Activated CD8-positive, alpha-beta T cell treated with anti-CD3 and anti-CD28 coated beads for 36 hours (primary cell): ENCODE data around the gene USP9X. TPM values are rescaled to one million over a fixed set of nuclear protein-coding genes. Genes with fewer than 3 reads are reported as not detected.

Experiments used
- ATAC-seq: fragments of 200-7000 bp; cut with Tn5 transposase; one replicate; pipeline ENCODE4 v1.10.0; 2021; ENCODE audit warnings: mild to moderate bottlenecking, moderate library complexity
- CTCF ChIA-PET: fragments of 350-600 bp; sonication (Branson Sonifier 250); formaldehyde crosslinking; loops from one replicate; lab custom pipeline; 2021; ENCODE audit warnings: antibody characterized with exemption; lab: Charles Lee
- POLR2A ChIA-PET: fragments of 350-600 bp; sonication (Branson Sonifier 250); formaldehyde crosslinking; loops from one replicate; lab custom pipeline; 2021; ENCODE audit warnings: antibody characterized with exemption; lab: Charles Lee
- DNase-seq: peaks from one replicate; pipeline ENCODE4 v3.0.0-alpha.2; 2020
- H3K27ac Mint-ChIP-seq: one replicate; pipeline ENCODE4 v1.8.0; 2021; ENCODE audit warnings: mild to moderate bottlenecking, mixed read lengths
- H3K27me3 Mint-ChIP-seq: one replicate; pipeline ENCODE4 v1.8.0; 2021; ENCODE audit warnings: mixed read lengths
- H3K36me3 Mint-ChIP-seq: one replicate; pipeline ENCODE4 v1.8.0; 2021; ENCODE audit warnings: low read depth, mixed read lengths
- H3K4me1 Mint-ChIP-seq: one replicate; pipeline ENCODE4 v1.8.0; 2021; ENCODE audit warnings: low read depth, mixed read lengths
- H3K4me3 Mint-ChIP-seq: one replicate; pipeline ENCODE4 v1.8.0; 2021; ENCODE audit warnings: mild to moderate bottlenecking, moderate library complexity, mixed read lengths
- H3K9me3 Mint-ChIP-seq: one replicate; pipeline ENCODE4 v1.8.0; 2021; ENCODE audit warnings: mixed read lengths
- intact Hi-C: fragments of 100-400 bp; cut with micrococcal nuclease; formaldehyde crosslinking; loops from one replicate; pipeline ENCODE4 v1.10.0; 2022
- total RNA-seq, 2 experiments: library from RNA; stranded (reverse); gene quantifications; one replicate each; pipeline ENCODE4 v1.2.3, GENCODE V29; 2021
- TF ChIP-seq, protein P1 (sequence below): fragments of 200-600 bp; IDR thresholded peaks from one replicate; pipeline ENCODE4 v1.8.0; 2022; ENCODE audit warnings: antibody characterized with exemption, mild to moderate bottlenecking

The USP9X gene
- total RNA-seq, 2 experiments from 2014 or later: 58.7 to 60.5 TPM

DNA sequence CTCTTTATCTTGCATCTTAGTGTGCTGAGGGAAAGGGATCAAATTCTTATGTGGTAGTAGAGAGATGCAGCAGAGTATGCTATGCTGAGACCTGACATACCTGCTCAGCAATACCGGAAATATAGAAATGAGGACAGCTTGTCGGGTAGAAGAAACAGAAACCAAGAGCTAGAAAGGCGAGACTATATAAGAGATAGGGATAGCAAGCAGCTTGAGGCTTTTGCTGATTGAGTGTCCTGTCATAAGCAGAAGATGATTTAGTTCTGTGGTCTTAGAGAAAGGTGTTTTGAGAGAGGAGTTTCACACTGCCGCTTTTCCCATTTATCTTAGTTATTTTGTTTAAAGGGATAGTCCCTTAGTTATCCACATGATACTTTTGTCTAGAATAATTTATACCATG lies 31.7 kb downstream of the USP9X start:
- intact Hi-C loops: loop anchor here (2.0 to 10.0 kb wide), 3 partner anchors 30 to 242 kb away; no protein-coding TSS in a partner anchor
- ChIA-PET POLR2A (interaction anchor here (1.0 kb wide), 1 partner anchor 32 kb away, joined by 5 read pairs; the partner anchor contains the start of gene USP9X), CTCF (interaction anchor here (0.8 kb wide), 1 partner anchor 21 kb away, joined by 3 read pairs; no protein-coding TSS in a partner anchor)
- no peaks in the 10 kb centered on the region for H3K27me3 Mint-ChIP-seq
- ATAC-seq (peak; percentile 78), DNase-seq (no peak)
- TF ChIP-seq, protein P1, sequence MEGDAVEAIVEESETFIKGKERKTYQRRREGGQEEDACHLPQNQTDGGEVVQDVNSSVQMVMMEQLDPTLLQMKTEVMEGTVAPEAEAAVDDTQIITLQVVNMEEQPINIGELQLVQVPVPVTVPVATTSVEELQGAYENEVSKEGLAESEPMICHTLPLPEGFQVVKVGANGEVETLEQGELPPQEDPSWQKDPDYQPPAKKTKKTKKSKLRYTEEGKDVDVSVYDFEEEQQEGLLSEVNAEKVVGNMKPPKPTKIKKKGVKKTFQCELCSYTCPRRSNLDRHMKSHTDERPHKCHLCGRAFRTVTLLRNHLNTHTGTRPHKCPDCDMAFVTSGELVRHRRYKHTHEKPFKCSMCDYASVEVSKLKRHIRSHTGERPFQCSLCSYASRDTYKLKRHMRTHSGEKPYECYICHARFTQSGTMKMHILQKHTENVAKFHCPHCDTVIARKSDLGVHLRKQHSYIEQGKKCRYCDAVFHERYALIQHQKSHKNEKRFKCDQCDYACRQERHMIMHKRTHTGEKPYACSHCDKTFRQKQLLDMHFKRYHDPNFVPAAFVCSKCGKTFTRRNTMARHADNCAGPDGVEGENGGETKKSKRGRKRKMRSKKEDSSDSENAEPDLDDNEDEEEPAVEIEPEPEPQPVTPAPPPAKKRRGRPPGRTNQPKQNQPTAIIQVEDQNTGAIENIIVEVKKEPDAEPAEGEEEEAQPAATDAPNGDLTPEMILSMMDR: no peak
- peaks cover 7% of the 10 kb centered on the region for H3K36me3 Mint-ChIP-seq
- no peaks in the 10 kb centered on the region for H3K9me3 Mint-ChIP-seq
- peaks cover 71% of the 10 kb centered on the region for H3K4me1 Mint-ChIP-seq
- H3K27ac Mint-ChIP-seq: peak overlapping the region; percentile 86
- H3K4me3 Mint-ChIP-seq: peak overlapping the region; percentile 25

GRCh38 chrX:41118156-41118555 lies 32.9 kb downstream of the USP9X start:
- peak overlapping the region; percentile 50 for H3K4me3 Mint-ChIP-seq
- H3K9me3 Mint-ChIP-seq: no peaks in the 10 kb centered on the region
- CTCF ChIA-PET: no interaction called here
- H3K4me1 Mint-ChIP-seq: peaks cover 74% of the 10 kb centered on the region
- ATAC-seq: peak; percentile 49
- POLR2A ChIA-PET: no interaction called here
- peak; percentile 70 for DNase-seq
- TF ChIP-seq, protein P1: no peak
- H3K27me3 Mint-ChIP-seq: no peaks in the 10 kb centered on the region
- H3K36me3 Mint-ChIP-seq: peaks cover 7% of the 10 kb centered on the region
- intact Hi-C loops: loop anchor here (5.0 to 10.0 kb wide), 2 partner anchors 186 to 243 kb away; no protein-coding TSS in a partner anchor
- H3K27ac Mint-ChIP-seq: peak overlapping the region; percentile 86

GRCh38 chrX:41119803-41120202 lies 34.6 kb downstream of the USP9X start:
- Mint-ChIP-seq H3K4me3 (peak overlapping the region; percentile 24), H3K4me1 (peaks cover 72% of the 10 kb centered on the region), H3K36me3 (peaks cover 14% of the 10 kb centered on the region), H3K27me3 (no peaks in the 10 kb centered on the region), H3K9me3 (no peaks in the 10 kb centered on the region), H3K27ac (peak overlapping the region; percentile 86)
- intact Hi-C loops: loop anchor here (5.0 to 10.0 kb wide), 2 partner anchors 188 to 245 kb away; no protein-coding TSS in a partner anchor
- ATAC-seq (no peak), DNase-seq (no peak)
- CTCF ChIA-PET: interaction anchor here (1.1 kb wide), 1 partner anchor 34 kb away, joined by 3 read pairs; the partner anchor contains the start of gene USP9X
- POLR2A ChIA-PET: no interaction called here
- TF ChIP-seq, protein P1: no peak

DNA sequence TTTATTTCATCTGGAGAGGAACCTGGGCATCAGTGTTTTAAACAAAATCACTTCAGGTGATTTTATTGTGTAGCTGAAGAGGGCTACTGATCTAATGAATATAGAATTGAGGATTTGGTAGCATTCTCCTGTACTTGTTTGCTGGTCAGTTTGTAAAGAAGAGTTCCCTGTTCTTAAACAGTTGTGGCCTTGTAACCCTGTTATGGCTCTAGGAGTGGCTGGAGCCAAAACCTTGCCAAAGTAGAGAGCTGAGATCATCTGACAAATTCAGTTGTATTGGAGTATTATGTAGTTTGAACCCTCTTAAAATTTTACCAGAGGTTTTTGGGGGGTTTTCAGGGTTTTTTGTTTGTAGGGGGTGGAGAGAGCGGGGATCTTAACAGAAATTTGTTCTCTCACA lies 36.5 kb downstream of the USP9X start:
- TF ChIP-seq, protein P1: no peak
- no peak for DNase-seq
- POLR2A ChIA-PET: no interaction called here
- no peak for ATAC-seq
- Mint-ChIP-seq H3K9me3 (no peaks in the 10 kb centered on the region), H3K36me3 (peaks cover 21% of the 10 kb centered on the region), H3K4me1 (peaks cover 64% of the 10 kb centered on the region), H3K27me3 (no peaks in the 10 kb centered on the region), H3K27ac (peak overlapping the region; percentile 35), H3K4me3 (no peak overlapping the region)
- CTCF ChIA-PET: no interaction called here
- intact Hi-C loops: no loop called here

DNA sequence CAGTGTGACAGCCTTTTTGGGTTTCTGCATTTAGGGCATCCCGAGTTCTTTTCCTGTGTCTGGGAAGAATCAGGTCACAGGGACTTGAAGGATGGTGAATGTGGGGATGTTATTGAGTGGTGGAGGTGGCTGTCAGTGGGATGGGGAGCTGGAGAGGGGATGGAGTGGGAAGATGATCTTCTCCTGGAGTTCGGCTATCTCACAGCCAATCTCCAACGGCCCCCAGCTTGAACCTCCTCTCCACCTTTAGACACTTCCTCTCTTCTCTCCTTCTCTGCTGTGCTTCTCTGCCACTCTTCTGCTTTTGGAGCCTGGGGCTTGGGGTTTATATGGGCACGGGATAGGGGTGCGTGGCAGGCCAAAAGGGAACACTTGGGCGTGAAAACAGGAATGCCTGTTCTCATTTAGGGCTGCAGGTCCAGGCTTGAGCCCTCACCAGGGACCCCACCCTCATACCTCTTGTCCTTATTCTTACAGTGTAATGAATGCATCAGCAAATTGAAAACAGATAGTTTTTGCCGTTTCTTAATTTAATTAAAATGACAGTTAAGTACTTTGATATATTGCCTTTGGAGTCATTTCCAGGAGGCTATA lies 37.5 kb downstream of the USP9X start:
- no peaks in the 10 kb centered on the region for H3K27me3 Mint-ChIP-seq
- H3K27ac Mint-ChIP-seq: no peak overlapping the region
- H3K4me3 Mint-ChIP-seq: no peak overlapping the region
- TF ChIP-seq, protein P1: no peak
- peaks cover 21% of the 10 kb centered on the region for H3K36me3 Mint-ChIP-seq
- ChIA-PET CTCF (no interaction called here), POLR2A (no interaction called here)
- ATAC-seq (no peak), DNase-seq (no peak)
- peaks cover 59% of the 10 kb centered on the region for H3K4me1 Mint-ChIP-seq
- intact Hi-C loops: no loop called here
- no peaks in the 10 kb centered on the region for H3K9me3 Mint-ChIP-seq
